RCC 7860 (cell line): ENCODE measurements around the gene LDLR.
"Not testable (repeated sequence)": the region's sequence is repeated elsewhere in the genome, so short reads cannot be mapped to it uniquely, and the experiment has no call there.

Experiments
- DNase-seq: peaks from one replicate; pipeline ENCODE4 v3.0.0-alpha.2; 2015; ENCODE audit warnings: low spot score
- FAIRE-seq: peaks from 2 replicates; lab custom pipeline; 2012; peaks lifted over from hg19 to GRCh38; lab: Jason Lieb, UNC

LDLR gene

GRCh38 chr19:11138601-11139300, 49.5 kb downstream of the LDLR start:
- FAIRE-seq (peak; percentile 66), DNase-seq (peak; percentile 87)

- not testable (repeated sequence) for DNase-seq, FAIRE-seq
Observed at GRCh38 chr19:11140023-11140538, 50.8 kb downstream of the LDLR start.

DNA sequence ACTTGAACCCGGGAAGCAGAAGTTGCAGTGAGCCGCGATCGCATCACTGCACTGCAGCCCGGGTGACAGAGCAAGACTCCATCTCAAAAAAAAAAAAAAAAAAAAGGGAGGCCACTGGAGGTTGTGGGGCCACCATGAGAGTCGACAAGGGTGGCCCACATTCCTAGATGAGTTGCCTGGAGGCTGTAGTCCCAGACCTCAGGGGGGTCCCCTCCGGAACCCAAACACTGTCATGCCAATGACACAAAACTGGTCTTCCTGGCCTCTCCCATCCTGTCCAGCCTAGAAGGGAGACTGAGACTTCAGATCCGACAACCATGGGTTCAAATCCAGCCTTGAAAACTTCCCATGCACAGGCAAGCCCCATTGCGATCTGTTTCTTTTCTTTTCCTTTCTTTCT, 51.6 kb downstream of the LDLR start:
- no peak for FAIRE-seq
- DNase-seq = no peak

DNA sequence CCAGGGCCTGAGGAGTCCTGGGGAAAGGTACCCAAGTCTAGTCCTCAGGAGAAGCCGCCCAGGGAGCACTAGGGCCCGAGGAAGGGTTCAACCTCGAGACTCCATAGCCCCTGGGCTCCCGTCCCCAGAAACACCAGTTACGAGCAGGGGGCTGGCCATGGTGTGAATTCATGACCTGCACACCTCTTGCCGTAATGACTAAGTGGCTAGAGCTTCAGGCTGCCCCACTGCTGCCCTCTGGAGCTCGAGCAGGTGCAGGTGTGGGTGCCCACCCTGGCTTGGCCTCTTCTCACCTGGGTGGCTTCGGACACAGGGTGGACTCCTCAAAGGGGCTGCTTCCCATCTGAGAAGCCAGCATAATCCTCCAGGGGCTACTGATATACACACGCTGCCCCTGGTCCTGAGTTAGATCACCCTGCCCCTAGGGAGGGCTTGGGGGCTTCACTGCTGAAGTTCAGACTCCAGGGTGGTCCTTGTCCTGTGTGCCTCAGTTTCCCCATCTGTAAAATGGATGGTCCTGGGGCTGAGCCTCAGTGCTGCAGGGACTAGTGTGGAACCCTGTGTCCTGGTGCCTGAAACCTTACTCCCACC, 52.8 kb downstream of the LDLR start:
- DNase-seq (peak; percentile 29), FAIRE-seq (no peak)

- peak; percentile 94 for DNase-seq
Observed at GRCh38 chr19:11142528-11143171, 53.4 kb downstream of the LDLR start.

DNA sequence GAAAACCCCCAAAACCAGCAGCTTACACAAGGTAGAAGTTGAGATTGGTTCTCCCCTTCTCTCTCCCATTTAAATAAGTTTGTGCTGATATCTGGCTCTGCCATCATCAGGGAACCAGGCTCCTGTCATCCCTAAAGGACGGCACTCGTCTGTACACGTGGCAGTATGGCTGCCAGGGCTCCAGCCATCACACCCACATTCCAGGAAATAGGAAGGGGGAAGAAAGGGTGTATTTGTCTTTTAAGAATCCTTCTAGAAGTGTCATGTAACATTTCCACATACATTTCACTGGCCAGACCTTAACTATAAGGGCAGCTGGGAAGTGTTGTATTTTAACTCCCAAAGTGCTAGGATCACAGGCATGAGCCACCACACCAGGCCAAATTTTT, 56.3 kb downstream of the LDLR start:
- FAIRE-seq = no peak
- no peak for DNase-seq

More at GRCh38 chr19:11142528-11143171, 53.4 kb downstream of the LDLR start:
- FAIRE-seq = peak; percentile 55

GRCh38 chr19:11148001-11148400, 58.7 kb downstream of the LDLR start:
- DNase-seq = no peak
- no peak for FAIRE-seq

DNA sequence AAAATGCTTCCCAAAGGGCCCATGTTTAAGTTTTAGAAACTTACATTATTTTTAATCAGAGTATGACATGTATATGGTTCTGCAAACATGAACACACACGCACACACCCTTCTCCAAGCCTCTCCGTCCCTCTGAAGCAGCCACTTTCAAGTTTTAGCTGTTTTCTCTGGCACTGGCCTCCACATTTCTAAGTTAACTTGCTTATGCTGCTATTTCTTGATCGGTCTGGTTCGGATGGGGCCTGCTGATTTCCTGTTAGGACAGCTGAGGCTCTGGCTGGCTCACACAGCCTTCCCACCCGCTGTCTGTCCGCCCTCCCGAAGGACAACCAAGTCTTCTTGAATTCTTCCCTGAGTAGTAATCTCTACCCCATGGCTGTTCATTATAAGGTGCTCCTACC, 61.9 kb downstream of the LDLR start:
- FAIRE-seq (no peak), DNase-seq (no peak)

GRCh38 chr19:11152318-11153062, 63.2 kb downstream of the LDLR start:
- FAIRE-seq = peak; percentile 73
- DNase-seq = peak; percentile 83

DNA sequence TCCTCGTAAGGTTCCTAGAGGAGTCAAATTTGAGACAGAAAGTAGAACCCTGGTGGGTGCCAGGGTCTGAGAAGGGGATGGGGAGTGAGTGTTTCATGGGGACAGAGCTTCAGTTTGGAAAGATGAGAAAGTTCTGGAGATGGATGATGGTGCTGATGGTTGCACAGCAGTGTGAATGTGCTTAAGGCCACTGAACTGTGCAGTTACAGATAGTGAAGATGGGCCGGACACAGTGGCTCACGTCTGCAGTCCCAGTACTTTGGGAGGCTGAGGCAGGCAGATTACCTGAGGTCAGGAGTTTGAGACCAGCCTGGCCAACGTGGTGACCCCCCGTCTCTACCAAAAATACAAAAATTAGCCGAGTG, 65.4 kb downstream of the LDLR start:
- DNase-seq (no peak), FAIRE-seq (no peak)

DNA sequence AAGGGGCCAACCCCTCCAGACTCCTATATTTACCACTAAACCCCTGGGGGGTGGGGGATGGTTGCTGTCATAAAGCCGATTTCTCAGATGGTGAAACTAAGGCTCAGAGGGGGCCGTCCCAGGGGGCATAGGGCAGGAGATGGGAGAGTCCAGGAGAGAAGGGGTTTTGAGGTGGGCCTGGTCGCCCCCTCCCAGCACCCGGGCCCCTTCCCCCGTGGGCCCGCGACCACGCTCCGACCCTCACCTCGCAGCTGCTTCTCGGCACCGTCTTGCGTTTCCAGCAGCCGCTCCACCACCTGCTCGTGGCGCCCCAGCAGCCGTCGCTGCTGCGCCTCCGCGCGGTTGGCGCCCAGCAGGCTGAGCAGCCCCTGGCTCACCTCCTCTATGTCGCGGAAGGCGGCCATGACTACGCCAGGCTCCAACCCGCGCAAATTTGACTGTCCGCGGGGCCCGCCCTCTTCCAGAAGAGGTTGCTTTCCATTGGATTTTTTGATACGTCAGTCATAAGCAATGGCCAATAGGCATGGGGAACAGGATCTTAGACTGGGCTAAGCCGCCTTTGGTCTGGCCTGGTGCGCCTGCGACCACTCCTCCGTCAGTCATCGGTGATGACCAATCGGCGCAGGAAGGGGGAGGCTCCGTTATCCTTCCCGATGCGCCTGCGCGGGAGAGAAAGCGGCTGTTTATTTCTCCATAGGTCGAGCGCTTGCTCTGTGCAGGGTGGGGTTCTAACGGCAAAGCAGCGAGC, 66.3 kb downstream of the LDLR start, which contains the start of gene SPC24:
Gene SPC24, minus strand, starts transcription at position 410 of the 748 bp plus-strand sequence. Its CDS starts 6 bp downstream, at position 404.
- DNase-seq (peak; percentile 97), FAIRE-seq (peak; percentile 92)

- DNase-seq = no peak
- no peak for FAIRE-seq
Observed at GRCh38 chr19:11159598-11160439, 70.6 kb downstream of the LDLR start.

- not testable (repeated sequence) for FAIRE-seq, DNase-seq
Observed at GRCh38 chr19:11160440-11160768, 71.1 kb downstream of the LDLR start.

- no peak for DNase-seq
- FAIRE-seq = no peak
Observed at GRCh38 chr19:11164296-11164695, 75.0 kb downstream of the LDLR start.

DNA sequence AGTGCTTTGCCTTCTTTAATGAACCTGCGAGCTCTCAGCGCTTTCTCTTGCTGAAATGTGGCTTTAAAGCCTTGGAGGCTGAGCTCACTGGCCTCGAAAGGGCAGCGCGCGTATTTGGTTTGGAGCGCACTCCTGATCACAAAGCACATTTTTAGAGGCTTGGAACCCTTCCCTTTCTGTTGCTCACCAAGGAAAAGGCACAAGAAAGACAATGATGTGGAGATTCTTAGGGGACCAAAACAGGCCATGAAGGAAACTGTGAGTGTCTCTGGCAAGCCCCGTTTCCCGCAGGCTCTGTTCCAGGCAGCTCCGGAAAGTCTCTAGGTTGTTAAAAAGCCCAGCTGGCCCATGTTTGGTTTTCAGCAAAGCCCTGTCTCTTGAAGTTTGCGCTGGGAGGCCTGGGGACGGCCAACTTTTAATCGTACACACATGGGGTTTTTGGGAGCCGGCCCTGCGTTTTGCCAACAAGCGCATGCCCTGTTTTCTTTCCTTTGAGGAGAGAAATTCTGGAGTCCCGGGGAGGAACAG, 75.7 kb downstream of the LDLR start:
- FAIRE-seq (no peak), DNase-seq (no peak)

- DNase-seq (no peak), FAIRE-seq (no peak)
Observed at GRCh38 chr19:11165486-11166030, 76.3 kb downstream of the LDLR start.

DNA sequence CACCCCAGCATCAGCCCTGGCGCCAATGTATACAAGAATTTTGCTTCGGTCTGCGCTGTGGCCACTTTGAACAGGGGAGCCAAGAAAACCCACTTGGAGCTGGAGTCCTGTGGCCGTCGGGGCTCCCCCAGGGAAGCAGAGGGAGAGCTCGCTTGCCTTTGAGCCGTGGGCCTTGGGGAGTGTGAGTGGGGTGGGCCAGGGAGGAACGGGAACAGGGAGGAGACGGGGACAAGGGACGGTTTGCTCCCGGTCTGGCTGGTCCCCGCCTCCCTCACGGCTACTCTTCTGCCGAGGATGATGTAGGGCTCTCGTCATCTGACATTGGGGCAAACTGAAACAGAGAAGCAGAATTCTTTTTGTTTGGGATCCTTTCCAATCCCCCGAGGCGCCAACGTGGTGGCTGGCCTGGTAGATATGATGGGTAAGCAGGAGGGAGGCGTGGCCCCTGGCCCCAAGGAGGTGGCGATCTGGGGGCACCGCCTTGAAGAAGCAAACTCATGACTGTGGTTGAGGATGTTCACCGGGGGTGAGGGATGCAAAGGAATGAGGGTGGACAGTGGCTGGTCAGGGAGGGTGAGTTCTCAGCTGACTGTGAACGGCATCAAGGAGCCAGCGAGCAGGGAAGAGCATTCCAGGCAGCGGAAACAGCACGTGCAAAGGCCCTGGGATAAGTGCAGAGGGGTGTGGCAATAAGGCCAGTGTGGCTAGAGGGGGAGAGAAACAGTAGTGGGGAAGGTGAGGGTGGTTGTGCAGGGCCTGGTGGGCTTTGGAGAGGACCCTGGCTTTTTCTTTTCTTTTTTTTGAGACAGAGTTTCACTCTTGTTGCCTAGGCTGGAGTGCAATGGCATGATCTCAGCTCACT, 77.2 kb downstream of the LDLR start:
- no peak for FAIRE-seq
- DNase-seq = no peak

DNA sequence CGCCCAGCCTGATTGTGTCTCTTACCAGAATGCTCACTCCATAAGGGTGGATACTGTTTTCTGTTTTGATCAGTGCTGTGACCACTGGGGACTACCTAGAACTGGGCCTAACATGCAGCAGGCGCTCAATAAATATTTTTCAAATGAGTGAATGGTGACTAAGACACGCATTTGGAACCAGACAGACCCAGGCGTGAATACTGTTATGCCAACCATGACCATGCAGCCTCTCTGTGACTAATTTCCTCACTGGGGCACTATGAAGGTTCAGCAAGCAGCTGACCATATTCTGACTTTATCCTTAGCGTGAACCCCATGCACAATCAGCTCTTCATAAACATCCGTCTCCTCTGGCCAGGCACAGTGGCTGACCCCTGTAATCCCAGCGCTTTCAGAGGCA, 79.3 kb downstream of the LDLR start:
- DNase-seq = peak; percentile 99
- peak; percentile 99 for FAIRE-seq
